ENCODE data around the gene NID2. TPM values are rescaled to one million over a fixed set of nuclear protein-coding genes. Genes with fewer than 3 reads are reported as not detected.

The NID2 gene
- total RNA-seq, 3 donors from 2014 or later = 0.14 to 0.29 (median 0.20) TPM

DNA sequence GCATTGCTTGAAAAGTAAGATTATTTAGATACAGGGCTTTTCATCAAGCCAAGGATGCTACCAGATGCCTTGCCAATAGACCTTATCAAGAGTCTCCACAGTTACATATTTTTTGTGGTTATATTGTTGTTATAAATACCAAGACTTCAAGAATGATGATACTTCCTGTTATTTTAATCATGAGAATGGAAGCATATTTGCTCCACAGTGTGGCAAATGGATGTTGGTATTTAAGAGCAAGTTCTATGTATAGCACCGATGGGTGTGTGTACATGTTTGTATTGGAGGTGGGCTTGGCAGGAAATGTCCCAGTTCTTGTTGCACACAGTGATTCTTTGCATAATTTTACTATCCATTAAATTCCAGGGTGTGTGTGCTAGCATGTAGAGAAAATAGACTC, 4.4 kb upstream of the NID2 start:
- Mint-ChIP-seq H3K9me3 (peaks cover 6% of the 10 kb centered on the region), H3K36me3 (ENCODE audit: insufficient read depth) (no peaks in the 10 kb centered on the region), H3K4me3 (no peak overlapping the region), H3K4me1 (ENCODE audit: low read depth) (peaks cover 19% of the 10 kb centered on the region), H3K27me3 (ENCODE audit: low read depth) (peaks cover 28% of the 10 kb centered on the region)
- DNase-seq (no peak), ATAC-seq (no peak)

DNA sequence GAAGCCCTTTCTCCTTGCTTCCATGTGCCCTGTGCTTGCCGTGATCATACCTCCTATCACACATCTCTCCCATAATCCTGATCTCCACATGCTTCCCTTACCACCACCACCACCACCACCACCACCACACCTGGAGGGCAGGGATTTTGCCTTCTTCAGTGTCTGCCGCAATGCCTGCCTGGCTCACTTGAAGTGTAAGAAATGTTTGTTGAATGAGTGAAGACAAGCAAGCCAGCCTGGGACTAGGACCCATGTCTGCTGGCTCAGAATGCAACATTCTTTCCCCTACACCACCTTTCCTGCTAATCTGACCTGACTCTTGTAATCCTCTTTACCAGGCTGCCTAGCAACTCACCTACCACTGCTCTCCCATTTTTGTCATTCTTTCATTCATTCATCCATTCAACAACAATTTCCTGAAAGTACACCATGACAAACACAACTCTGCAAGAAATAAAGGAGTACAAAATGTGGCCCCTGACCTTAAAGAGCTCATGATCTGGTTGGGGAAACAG, 3.5 kb upstream of the NID2 start:
- no peak overlapping the region for H3K4me3 Mint-ChIP-seq
- ATAC-seq (no peak), DNase-seq (no peak)
- peaks cover 6% of the 10 kb centered on the region for H3K9me3 Mint-ChIP-seq
- H3K4me1 Mint-ChIP-seq (ENCODE audit: low read depth) = peaks cover 24% of the 10 kb centered on the region
- H3K36me3 Mint-ChIP-seq (ENCODE audit: insufficient read depth) = no peaks in the 10 kb centered on the region
- peaks cover 37% of the 10 kb centered on the region for H3K27me3 Mint-ChIP-seq (ENCODE audit: low read depth)

DNA sequence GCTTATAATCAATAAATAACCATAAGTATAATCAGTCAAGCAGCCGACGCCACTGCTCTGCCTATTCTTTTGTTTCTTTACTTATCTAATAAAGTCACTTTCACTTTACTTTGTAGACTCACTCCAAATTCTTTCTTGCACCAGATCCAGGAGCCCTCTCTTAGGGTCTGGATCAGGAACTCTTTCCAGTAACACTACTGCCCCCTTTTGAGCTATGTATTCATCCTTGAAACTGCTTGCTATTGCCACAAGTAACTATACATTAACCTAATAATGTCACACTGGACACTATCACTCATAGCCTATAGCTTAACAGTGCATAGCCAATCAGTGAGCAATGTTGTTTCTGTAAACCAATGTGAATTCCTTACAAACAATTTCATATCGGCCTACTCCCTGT, 2.8 kb upstream of the NID2 start:
- Mint-ChIP-seq H3K4me1 (ENCODE audit: low read depth) (peaks cover 24% of the 10 kb centered on the region), H3K9me3 (peaks cover 6% of the 10 kb centered on the region), H3K36me3 (ENCODE audit: insufficient read depth) (no peaks in the 10 kb centered on the region), H3K4me3 (no peak overlapping the region), H3K27me3 (ENCODE audit: low read depth) (peaks cover 39% of the 10 kb centered on the region)
- DNase-seq = no peak
- no peak for ATAC-seq

- H3K9me3 Mint-ChIP-seq = peaks cover 6% of the 10 kb centered on the region
- no peak for DNase-seq
- ATAC-seq = no peak
- H3K4me1 Mint-ChIP-seq (ENCODE audit: low read depth) = peaks cover 24% of the 10 kb centered on the region
- peak overlapping the region; percentile 49 for H3K4me3 Mint-ChIP-seq
- no peaks in the 10 kb centered on the region for H3K36me3 Mint-ChIP-seq (ENCODE audit: insufficient read depth)
- H3K27me3 Mint-ChIP-seq (ENCODE audit: low read depth) = peaks cover 46% of the 10 kb centered on the region
Measured at GRCh38 chr14:52070051-52070431, 1.2 kb upstream of the NID2 start.

GRCh38 chr14:52069307-52070050, 620 bp upstream of the NID2 start:
- ATAC-seq (peak; percentile 36 to 61), DNase-seq (no peak)
- Mint-ChIP-seq H3K9me3 (peaks cover 5% of the 10 kb centered on the region), H3K36me3 (ENCODE audit: insufficient read depth) (no peaks in the 10 kb centered on the region), H3K4me3 (peak overlapping the region; percentile 63), H3K4me1 (ENCODE audit: low read depth) (peaks cover 24% of the 10 kb centered on the region), H3K27me3 (ENCODE audit: low read depth) (peaks cover 46% of the 10 kb centered on the region)

GRCh38 chr14:52067873-52068614, 815 bp downstream of the NID2 start:
- H3K36me3 Mint-ChIP-seq (ENCODE audit: insufficient read depth) = no peaks in the 10 kb centered on the region

DNA sequence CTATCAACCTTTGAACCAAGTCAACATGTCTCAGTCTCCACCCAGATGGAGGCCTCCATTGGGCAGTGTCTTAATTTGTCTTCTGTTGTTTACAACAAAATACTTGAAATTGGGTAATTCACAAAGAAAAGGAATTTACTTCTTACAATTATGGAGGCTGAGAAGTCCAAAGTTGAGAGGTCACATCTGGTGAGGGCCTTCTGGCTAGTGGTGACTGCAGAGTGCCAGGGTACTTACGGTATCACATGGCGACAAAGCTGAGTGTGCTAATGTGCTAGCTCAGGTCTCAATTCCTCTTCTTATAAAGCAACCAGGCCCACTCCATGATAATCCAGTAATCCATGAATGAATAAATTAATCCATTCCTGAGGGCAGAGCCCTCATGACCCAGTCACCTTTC, 4.7 kb downstream of the NID2 start:
- no peak for DNase-seq
- Mint-ChIP-seq H3K36me3 (ENCODE audit: insufficient read depth) (no peaks in the 10 kb centered on the region), H3K4me1 (ENCODE audit: low read depth) (peaks cover 10% of the 10 kb centered on the region), H3K4me3 (no peak overlapping the region), H3K27me3 (ENCODE audit: low read depth) (peaks cover 29% of the 10 kb centered on the region), H3K9me3 (no peaks in the 10 kb centered on the region)
- ATAC-seq = no peak

More at GRCh38 chr14:52067873-52068614, 815 bp downstream of the NID2 start:
- no peak for DNase-seq
- Mint-ChIP-seq H3K27me3 (ENCODE audit: low read depth) (peaks cover 46% of the 10 kb centered on the region), H3K4me3 (peak overlapping the region; percentile 63), H3K9me3 (no peaks in the 10 kb centered on the region), H3K4me1 (ENCODE audit: low read depth) (peaks cover 20% of the 10 kb centered on the region)
- peak; percentile 28 to 29 for ATAC-seq

DNA sequence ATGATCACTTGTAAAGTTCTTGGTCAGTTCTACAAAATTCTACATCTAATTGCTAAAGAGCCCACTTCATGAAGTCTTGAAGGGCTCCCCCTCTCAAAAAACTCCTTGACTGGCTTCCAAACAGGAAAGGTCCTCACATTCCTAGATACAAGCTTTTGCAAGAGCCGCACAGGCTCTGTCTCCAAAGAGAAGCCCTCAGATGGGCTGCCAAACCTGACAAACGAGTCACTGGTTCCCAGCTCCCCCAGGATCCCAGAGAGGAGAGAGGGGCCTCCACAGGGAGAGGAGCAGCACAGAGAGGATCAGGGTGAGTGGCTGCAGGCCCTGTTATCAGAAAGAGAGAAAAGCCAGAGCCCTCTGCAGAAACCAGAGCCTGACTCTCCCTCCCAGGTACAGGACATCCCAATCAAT, 5.8 kb downstream of the NID2 start:
- Mint-ChIP-seq H3K36me3 (ENCODE audit: insufficient read depth) (no peaks in the 10 kb centered on the region), H3K4me1 (ENCODE audit: low read depth) (peaks cover 4% of the 10 kb centered on the region), H3K4me3 (no peak overlapping the region), H3K27me3 (ENCODE audit: low read depth) (peaks cover 22% of the 10 kb centered on the region), H3K9me3 (no peaks in the 10 kb centered on the region)
- ATAC-seq (no peak), DNase-seq (no peak)

- H3K9me3 Mint-ChIP-seq = no peaks in the 10 kb centered on the region
- H3K4me1 Mint-ChIP-seq (ENCODE audit: low read depth) = no peaks in the 10 kb centered on the region
- H3K4me3 Mint-ChIP-seq = no peak overlapping the region
- no peak for DNase-seq
- no peak for ATAC-seq
- H3K27me3 Mint-ChIP-seq (ENCODE audit: low read depth) = peaks cover 15% of the 10 kb centered on the region
- no peaks in the 10 kb centered on the region for H3K36me3 Mint-ChIP-seq (ENCODE audit: insufficient read depth)
Measured at GRCh38 chr14:52061890-52062289, 7.0 kb downstream of the NID2 start.

DNA sequence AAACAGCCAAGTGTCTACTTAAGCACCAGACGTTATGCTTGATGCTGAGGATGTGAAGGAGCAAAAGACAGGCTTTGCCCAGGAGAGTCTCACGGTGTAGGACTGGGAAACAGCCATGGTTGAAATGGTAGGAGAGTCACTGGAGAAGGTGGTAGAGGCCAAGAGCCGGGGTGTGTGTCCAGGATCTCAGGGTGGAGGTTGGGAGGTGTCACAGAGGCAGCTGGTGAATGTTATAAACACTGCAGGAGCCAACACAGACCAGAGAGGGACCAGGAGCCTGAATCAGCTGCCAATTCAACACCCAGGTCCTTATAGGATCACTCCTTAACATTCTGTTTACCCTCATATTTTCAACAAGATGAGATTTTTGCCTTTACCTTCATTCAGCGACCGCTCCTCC, 7.5 kb downstream of the NID2 start:
- Mint-ChIP-seq H3K27me3 (ENCODE audit: low read depth) (peaks cover 10% of the 10 kb centered on the region), H3K9me3 (no peaks in the 10 kb centered on the region), H3K4me3 (no peak overlapping the region), H3K4me1 (ENCODE audit: low read depth) (no peaks in the 10 kb centered on the region), H3K36me3 (ENCODE audit: insufficient read depth) (no peaks in the 10 kb centered on the region)
- ATAC-seq (no peak), DNase-seq (no peak)

GRCh38 chr14:52060080-52060479, 8.8 kb downstream of the NID2 start:
- H3K4me1 Mint-ChIP-seq (ENCODE audit: low read depth) = no peaks in the 10 kb centered on the region
- no peak for ATAC-seq
- no peaks in the 10 kb centered on the region for H3K9me3 Mint-ChIP-seq
- H3K4me3 Mint-ChIP-seq = no peak overlapping the region
- H3K36me3 Mint-ChIP-seq (ENCODE audit: insufficient read depth) = no peaks in the 10 kb centered on the region
- DNase-seq = no peak
- H3K27me3 Mint-ChIP-seq (ENCODE audit: low read depth) = peaks cover 8% of the 10 kb centered on the region

DNA sequence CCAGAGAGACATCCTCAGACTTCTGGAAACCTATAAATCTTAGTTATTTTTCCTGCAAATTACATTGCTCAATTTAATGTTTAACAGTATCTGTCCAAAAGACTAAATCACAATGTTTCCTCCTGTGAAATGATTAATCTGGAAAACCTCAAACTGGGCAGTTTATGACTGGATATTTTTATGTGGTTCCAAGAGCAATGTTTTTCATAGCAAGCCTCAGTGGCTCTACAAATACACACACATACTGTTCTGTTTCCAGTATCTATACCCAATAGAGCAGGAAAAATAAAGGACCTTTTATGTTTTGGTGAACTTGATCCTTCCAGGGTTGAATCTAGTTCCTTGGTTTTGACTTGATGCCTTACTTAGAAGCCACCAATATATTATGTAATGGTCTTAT, 9.2 kb downstream of the NID2 start:
- H3K4me3 Mint-ChIP-seq = no peak overlapping the region
- H3K4me1 Mint-ChIP-seq (ENCODE audit: low read depth) = no peaks in the 10 kb centered on the region
- peaks cover 8% of the 10 kb centered on the region for H3K27me3 Mint-ChIP-seq (ENCODE audit: low read depth)
- H3K9me3 Mint-ChIP-seq = no peaks in the 10 kb centered on the region
- ATAC-seq = no peak
- no peak for DNase-seq
- H3K36me3 Mint-ChIP-seq (ENCODE audit: insufficient read depth) = no peaks in the 10 kb centered on the region

GRCh38 chr14:52058341-52058740, 10.5 kb downstream of the NID2 start:
- Mint-ChIP-seq H3K4me1 (ENCODE audit: low read depth) (no peaks in the 10 kb centered on the region), H3K36me3 (ENCODE audit: insufficient read depth) (no peaks in the 10 kb centered on the region), H3K9me3 (no peaks in the 10 kb centered on the region), H3K4me3 (no peak overlapping the region), H3K27me3 (ENCODE audit: low read depth) (peaks cover 8% of the 10 kb centered on the region)
- no peak for ATAC-seq
- no peak for DNase-seq

DNA sequence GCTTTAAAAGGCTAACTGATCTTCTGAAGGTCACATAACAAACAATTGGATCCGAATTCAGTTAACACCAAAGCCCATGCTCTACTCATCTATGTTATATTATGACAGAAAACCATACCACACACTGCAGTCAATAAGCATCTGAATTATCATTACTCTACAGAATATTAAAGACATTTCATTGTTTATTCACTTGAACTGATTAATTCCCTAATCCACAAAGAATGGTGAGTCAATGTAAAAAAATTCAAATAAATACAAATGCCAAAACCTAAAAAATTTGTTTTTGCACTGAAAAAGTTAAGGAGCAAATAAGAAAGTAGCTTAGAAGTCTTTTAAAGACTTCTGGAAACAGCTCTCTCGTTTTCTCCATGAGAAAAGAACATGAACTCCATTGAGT, 13.7 kb downstream of the NID2 start:
- Mint-ChIP-seq H3K36me3 (ENCODE audit: insufficient read depth) (no peaks in the 10 kb centered on the region), H3K4me3 (no peak overlapping the region), H3K9me3 (no peaks in the 10 kb centered on the region), H3K4me1 (ENCODE audit: low read depth) (no peaks in the 10 kb centered on the region), H3K27me3 (ENCODE audit: low read depth) (peaks cover 8% of the 10 kb centered on the region)
- no peak for ATAC-seq
- DNase-seq = no peak

DNA sequence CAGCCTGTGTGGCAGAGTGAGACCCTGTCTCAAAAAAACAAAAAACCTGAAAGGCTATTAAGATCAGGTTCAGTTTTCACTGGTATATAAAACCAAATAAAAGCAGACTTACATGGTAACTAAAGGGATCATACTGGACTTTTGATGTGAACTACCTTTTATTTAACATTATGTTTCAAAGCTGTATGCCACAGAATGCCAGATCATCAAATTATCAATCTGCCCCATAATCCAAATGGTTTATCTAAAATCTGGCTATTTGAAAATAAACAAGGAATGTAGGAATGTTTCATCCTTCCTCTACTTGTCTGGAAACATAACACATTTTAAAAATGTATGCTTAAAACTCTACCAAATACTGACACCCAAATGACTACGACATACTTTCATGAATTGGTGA, 14.2 kb downstream of the NID2 start:
- DNase-seq (no peak), ATAC-seq (no peak)
- no peaks in the 10 kb centered on the region for H3K9me3 Mint-ChIP-seq
- H3K27me3 Mint-ChIP-seq (ENCODE audit: low read depth) = peaks cover 6% of the 10 kb centered on the region
- no peaks in the 10 kb centered on the region for H3K4me1 Mint-ChIP-seq (ENCODE audit: low read depth)
- H3K4me3 Mint-ChIP-seq = no peak overlapping the region
- H3K36me3 Mint-ChIP-seq (ENCODE audit: insufficient read depth) = no peaks in the 10 kb centered on the region
